ENCODE data around the gene CFAP69. TPM values are rescaled to one million over a fixed set of nuclear protein-coding genes. Genes with fewer than 3 reads are reported as not detected.

The CFAP69 gene, protein sequence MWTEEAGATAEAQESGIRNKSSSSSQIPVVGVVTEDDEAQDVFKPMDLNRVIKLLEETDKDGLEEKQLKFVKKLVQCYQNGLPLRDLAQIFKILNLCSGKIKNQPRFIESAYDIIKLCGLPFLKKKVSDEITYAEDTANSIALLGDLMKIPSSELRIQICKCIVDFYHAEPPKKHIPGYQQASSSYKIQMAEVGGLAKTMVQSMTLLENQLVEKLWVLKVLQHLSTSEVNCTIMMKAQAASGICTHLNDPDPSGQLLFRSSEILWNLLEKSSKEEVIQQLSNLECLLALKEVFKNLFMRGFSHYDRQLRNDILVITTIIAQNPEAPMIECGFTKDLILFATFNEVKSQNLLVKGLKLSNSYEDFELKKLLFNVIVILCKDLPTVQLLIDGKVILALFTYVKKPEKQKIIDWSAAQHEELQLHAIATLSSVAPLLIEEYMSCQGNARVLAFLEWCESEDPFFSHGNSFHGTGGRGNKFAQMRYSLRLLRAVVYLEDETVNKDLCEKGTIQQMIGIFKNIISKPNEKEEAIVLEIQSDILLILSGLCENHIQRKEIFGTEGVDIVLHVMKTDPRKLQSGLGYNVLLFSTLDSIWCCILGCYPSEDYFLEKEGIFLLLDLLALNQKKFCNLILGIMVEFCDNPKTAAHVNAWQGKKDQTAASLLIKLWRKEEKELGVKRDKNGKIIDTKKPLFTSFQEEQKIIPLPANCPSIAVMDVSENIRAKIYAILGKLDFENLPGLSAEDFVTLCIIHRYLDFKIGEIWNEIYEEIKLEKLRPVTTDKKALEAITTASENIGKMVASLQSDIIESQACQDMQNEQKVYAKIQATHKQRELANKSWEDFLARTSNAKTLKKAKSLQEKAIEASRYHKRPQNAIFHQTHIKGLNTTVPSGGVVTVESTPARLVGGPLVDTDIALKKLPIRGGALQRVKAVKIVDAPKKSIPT
- total RNA-seq: under 1 TPM; 0.21 to 0.33 TPM

DNA sequence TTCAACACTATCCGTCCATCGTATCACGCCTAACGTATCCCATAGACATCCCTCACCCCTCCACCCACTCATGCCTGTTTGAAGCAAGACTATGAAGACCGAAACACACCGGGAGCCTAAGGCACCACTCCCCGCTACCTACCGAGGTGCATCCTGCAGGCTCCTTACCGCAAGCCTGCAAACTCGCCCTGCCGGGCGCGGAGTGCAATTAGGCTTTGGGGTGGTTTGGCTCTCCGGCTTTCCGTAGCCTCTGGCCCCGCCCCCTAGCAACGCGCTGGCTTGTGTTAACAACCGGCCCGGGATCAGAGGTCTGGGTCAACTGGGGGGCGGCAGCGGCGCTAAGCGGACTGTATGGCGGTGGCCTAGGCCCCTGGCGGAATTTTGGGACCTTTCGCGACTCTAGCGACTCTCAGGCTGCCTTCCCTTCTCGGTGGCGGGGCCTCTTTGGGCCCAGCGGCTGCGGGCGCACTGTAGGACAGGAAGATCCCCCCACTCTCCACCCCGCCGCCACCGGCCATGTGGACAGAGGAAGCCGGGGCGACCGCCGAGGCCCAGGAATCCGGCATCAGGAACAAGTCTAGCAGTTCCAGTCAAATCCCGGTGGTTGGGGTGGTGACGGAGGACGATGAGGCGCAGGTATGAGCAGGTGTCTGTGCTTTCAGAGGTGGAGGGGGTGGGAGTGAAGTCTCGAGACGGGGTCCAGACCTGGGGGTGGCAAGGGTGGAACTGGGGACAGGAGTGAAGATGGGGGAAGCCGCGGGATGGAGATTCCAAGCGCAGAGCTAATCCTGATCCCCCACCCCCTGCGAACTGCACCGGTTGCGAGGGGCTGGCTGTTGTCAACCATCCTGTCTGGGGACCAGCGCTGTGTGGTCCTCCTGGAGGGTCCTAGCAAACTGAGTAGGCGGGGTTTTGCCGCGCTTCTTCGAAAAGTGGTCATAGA lies at the start of gene CFAP69:
CFAP69 (plus strand) TSS at position 266 of the 943 bp plus-strand sequence; CDS start at position 517, 251 bp downstream.
- H3K27me3 Mint-ChIP-seq: peaks cover 33 to 42% of the 10 kb centered on the region in 2 donors
- H3K27ac Mint-ChIP-seq: peak within 1 kb of the TSS; percentile 26 to 61
- H3K4me3 Mint-ChIP-seq: peak within 1 kb of the TSS; percentile 95
- H3K9me3 Mint-ChIP-seq: no peaks in the 10 kb centered on the region
- ATAC-seq (peak; percentile 95), DNase-seq (ENCODE audit: low spot score) (peak; percentile 89)
- peaks cover 9 to 13% of the 10 kb centered on the region in 2 donors for H3K4me1 Mint-ChIP-seq (ENCODE audit: low read depth in 2 of 2)
- peaks cover 4% of the 10 kb centered on the region for H3K36me3 Mint-ChIP-seq

DNA sequence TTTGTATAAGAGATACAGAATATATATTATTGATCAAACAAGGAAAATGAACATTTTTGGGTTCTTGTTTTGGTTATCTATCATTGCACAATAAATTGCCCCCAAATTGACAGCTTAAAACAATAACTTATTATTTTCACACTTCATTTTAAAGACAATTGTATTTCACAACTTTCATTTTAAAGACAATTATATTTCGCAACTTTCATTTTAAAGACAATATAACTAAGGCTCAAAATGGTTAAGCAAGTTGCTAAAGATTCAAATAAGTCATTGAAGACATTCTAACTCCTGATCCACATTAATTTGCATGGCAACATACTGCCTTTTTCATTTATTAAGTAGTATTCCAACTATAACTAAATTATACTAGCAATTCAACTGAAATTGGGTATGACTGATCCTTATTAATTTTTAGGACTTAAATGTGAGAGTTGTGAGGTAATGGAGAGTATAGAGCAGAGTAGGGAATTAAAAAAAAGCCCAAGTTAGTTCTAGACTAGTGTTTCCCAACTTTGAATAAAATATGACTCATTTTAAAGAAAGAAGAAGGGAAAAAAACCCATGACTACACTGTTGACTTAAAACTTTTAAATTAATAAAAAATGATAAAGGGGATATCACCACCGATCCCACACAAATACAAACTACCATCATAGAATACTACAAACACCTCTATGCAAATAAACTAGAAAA lies 43.3 kb upstream of the CFAP69 start:
- Mint-ChIP-seq H3K36me3 (no peaks in the 10 kb centered on the region), H3K4me1 (ENCODE audit: low read depth in 2 of 2) (no peaks in the 10 kb centered on the region), H3K27ac (peak overlapping the region; percentile 35 to 89), H3K27me3 (peaks cover 2 to 5% of the 10 kb centered on the region in 2 donors), H3K4me3 (no peak overlapping the region), H3K9me3 (peaks cover 3% of the 10 kb centered on the region)
- ATAC-seq (peak in 1 of 2 donors; percentile 76), DNase-seq (ENCODE audit: low spot score) (no peak)

- ATAC-seq (no peak), DNase-seq (ENCODE audit: low spot score) (no peak)
- Mint-ChIP-seq H3K4me1 (ENCODE audit: low read depth in 2 of 2) (peaks cover 0 to 5% of the 10 kb centered on the region in 2 donors), H3K36me3 (no peaks in the 10 kb centered on the region), H3K27ac (no peak overlapping the region), H3K9me3 (peaks cover 3% of the 10 kb centered on the region), H3K4me3 (no peak overlapping the region), H3K27me3 (peaks cover 8 to 15% of the 10 kb centered on the region in 2 donors)
Measured at GRCh38 chr7:90207956-90208355, 37.0 kb upstream of the CFAP69 start.

DNA sequence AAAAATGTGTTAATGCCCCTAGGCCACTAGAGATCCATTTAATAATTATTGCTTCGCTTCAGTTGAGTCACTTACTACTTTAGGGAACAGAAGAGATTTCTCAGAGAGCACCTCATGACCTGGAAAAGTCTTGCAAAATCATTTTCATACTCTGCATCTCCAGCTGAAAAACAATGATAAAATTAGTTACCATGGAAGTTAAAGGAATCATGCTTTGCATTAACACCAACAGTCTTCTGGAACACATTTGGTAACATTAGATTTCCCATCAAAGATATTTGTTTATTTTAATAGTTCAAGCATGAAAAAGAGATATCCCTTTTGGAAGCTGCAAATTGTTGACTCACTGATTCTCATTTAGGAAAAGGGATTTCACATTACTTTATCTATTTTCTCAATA lies 35.2 kb upstream of the CFAP69 start:
- ATAC-seq (no peak), DNase-seq (ENCODE audit: low spot score) (no peak)
- Mint-ChIP-seq H3K27me3 (peaks cover 8 to 15% of the 10 kb centered on the region in 2 donors), H3K4me1 (ENCODE audit: low read depth in 2 of 2) (peaks cover 0 to 5% of the 10 kb centered on the region in 2 donors), H3K4me3 (no peak overlapping the region), H3K27ac (no peak overlapping the region), H3K9me3 (peaks cover 3% of the 10 kb centered on the region), H3K36me3 (no peaks in the 10 kb centered on the region)

GRCh38 chr7:90210475-90210874 lies 34.5 kb upstream of the CFAP69 start:
- H3K36me3 Mint-ChIP-seq: no peaks in the 10 kb centered on the region
- no peak overlapping the region for H3K27ac Mint-ChIP-seq
- DNase-seq (ENCODE audit: low spot score) (no peak), ATAC-seq (no peak)
- H3K4me1 Mint-ChIP-seq (ENCODE audit: low read depth in 2 of 2): peaks cover 0 to 5% of the 10 kb centered on the region in 2 donors
- peaks cover 8 to 15% of the 10 kb centered on the region in 2 donors for H3K27me3 Mint-ChIP-seq
- no peak overlapping the region for H3K4me3 Mint-ChIP-seq
- peaks cover 3% of the 10 kb centered on the region for H3K9me3 Mint-ChIP-seq

- peak in 1 of 2 donors; percentile 3 for ATAC-seq
- Mint-ChIP-seq H3K4me3 (peak overlapping the region; percentile 60), H3K27ac (no peak overlapping the region), H3K4me1 (ENCODE audit: low read depth in 2 of 2) (peaks cover 0 to 5% of the 10 kb centered on the region in 2 donors), H3K9me3 (no peaks in the 10 kb centered on the region), H3K27me3 (peaks cover 6 to 15% of the 10 kb centered on the region in 2 donors), H3K36me3 (no peaks in the 10 kb centered on the region)
- no peak for DNase-seq (ENCODE audit: low spot score)
Measured at GRCh38 chr7:90210981-90211380, 34.0 kb upstream of the CFAP69 start.

DNA sequence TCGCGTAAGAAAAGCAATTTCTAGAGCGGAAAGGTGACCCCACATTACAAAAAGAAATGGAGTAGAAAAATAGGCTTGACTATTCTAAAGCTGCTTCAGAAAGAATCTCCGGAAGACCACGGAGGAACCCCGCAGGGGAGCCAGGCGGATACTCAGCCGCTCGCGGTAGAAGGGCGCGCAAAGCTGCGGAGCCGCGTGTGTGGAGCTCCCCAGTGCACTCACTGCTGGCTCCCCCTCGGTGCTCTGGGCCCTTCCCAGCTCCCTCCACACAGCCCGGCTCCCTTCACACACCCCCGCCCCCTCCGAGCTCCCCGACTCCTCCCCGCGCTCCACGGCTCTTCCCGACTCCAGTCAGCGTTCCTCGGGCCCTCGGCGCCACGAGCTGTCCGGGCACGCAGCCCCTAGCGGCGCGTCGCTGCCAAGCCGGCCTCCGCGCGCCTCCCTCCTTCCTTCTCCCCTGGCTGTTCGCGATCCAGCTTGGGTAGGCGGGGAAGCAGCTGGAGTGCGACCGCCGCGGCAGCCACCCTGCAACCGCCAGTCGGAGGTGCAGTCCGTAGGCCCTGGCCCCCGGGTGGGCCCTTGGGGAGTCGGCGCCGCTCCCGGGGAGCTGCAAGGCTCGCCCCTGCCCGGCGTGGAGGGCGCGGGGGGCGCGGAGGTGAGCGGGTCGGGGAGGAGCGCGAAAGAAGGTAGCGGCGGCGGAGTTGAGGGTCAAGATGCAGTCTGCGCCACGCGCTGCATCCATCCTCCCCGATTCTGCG lies 33.4 kb upstream of the CFAP69 start, which contains the start of gene STEAP2:
STEAP2 (plus strand) TSS at position 350 of the 758 bp plus-strand sequence. CDS start 13,343 bp downstream, outside the sequence.
- ATAC-seq (peak; percentile 81 to 91), DNase-seq (ENCODE audit: low spot score) (peak; percentile 62)
- Mint-ChIP-seq H3K9me3 (no peaks in the 10 kb centered on the region), H3K4me1 (ENCODE audit: low read depth in 2 of 2) (peaks cover 0 to 5% of the 10 kb centered on the region in 2 donors), H3K27me3 (peaks cover 6 to 10% of the 10 kb centered on the region in 2 donors), H3K36me3 (no peaks in the 10 kb centered on the region), H3K4me3 (peak within 1 kb of the TSS; percentile 60), H3K27ac (no peak within 1 kb of the TSS)

GRCh38 chr7:90212149-90212495 lies 32.9 kb upstream of the CFAP69 start:
- Mint-ChIP-seq H3K27ac (no peak overlapping the region), H3K27me3 (peaks cover 6 to 10% of the 10 kb centered on the region in 2 donors), H3K36me3 (no peaks in the 10 kb centered on the region), H3K4me1 (ENCODE audit: low read depth in 2 of 2) (peaks cover 0 to 5% of the 10 kb centered on the region in 2 donors), H3K4me3 (no peak overlapping the region), H3K9me3 (no peaks in the 10 kb centered on the region)
- ATAC-seq: no peak
- no peak for DNase-seq (ENCODE audit: low spot score)

GRCh38 chr7:90213521-90213920 lies 31.5 kb upstream of the CFAP69 start:
- no peak for ATAC-seq
- Mint-ChIP-seq H3K9me3 (no peaks in the 10 kb centered on the region), H3K36me3 (no peaks in the 10 kb centered on the region), H3K27ac (no peak overlapping the region), H3K4me1 (ENCODE audit: low read depth in 2 of 2) (peaks cover 0 to 5% of the 10 kb centered on the region in 2 donors), H3K4me3 (no peak overlapping the region), H3K27me3 (peaks cover 6 to 24% of the 10 kb centered on the region in 2 donors)
- DNase-seq (ENCODE audit: low spot score): no peak

- Mint-ChIP-seq H3K4me1 (ENCODE audit: low read depth in 2 of 2) (no peaks in the 10 kb centered on the region), H3K4me3 (no peak overlapping the region), H3K36me3 (no peaks in the 10 kb centered on the region), H3K27ac (no peak overlapping the region), H3K9me3 (no peaks in the 10 kb centered on the region), H3K27me3 (peaks cover 11 to 43% of the 10 kb centered on the region in 2 donors)
- ATAC-seq (no peak), DNase-seq (ENCODE audit: low spot score) (no peak)
Measured at GRCh38 chr7:90216080-90216674, 28.8 kb upstream of the CFAP69 start.

DNA sequence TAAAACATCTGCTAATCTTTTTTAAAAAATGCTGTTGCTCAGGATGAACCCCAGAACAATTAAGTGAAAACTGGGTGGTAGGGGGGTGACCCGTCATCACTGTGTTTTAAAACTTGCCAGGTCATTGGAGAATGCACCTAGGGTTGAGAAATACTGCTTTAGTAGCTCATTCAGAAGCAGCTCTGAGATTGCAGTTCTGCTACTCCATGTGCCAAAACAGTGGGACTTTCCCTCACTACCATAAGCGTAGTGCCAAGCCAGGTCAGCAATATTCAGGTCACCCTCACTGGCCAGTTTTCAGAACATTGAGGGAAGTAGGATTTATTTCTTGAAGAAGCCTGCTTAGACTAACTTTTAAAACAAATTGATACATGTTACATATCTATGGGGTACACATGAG lies 28.2 kb upstream of the CFAP69 start:
- Mint-ChIP-seq H3K27me3 (peaks cover 10 to 46% of the 10 kb centered on the region in 2 donors), H3K36me3 (no peaks in the 10 kb centered on the region), H3K27ac (no peak overlapping the region), H3K9me3 (no peaks in the 10 kb centered on the region), H3K4me3 (no peak overlapping the region), H3K4me1 (ENCODE audit: low read depth in 2 of 2) (no peaks in the 10 kb centered on the region)
- no peak for DNase-seq (ENCODE audit: low spot score)
- ATAC-seq: no peak
